WTC11 (cell line): ENCODE measurements around the gene ARMH4. TPM values are rescaled to one million over a fixed set of nuclear protein-coding genes. Genes with fewer than 3 reads are reported as not detected.

ENCODE experiments used
- ATAC-seq: fragments of 200-7000 bp; cut with Tn5 transposase; 2 replicates; pipeline ENCODE4 v1.10.0; 2021; ENCODE audit warnings: mild to moderate bottlenecking, moderate library complexity
- CTCF ChIA-PET: fragments of 300-600 bp; sonication (Branson Sonifier 250); formaldehyde crosslinking; loops from one replicate; lab custom pipeline; 2021; ENCODE audit warnings: antibody characterized with exemption; lab: Charles Lee
- POLR2A ChIA-PET: fragments of 350-600 bp; sonication (Branson Sonifier 250); formaldehyde crosslinking; loops from one replicate; lab custom pipeline; 2021; ENCODE audit warnings: antibody characterized with exemption; lab: Charles Lee
- DNase-seq: peaks from one replicate; pipeline ENCODE4 v3.0.0; 2021; ENCODE audit warnings: low spot score
- H3K27ac Mint-ChIP-seq: 2 replicates; pipeline ENCODE4 v1.8.0; 2021; ENCODE audit warnings: mixed read lengths
- H3K27me3 Mint-ChIP-seq: 2 replicates; pipeline ENCODE4 v1.8.0; 2021; ENCODE audit warnings: low read depth, mild to moderate bottlenecking, moderate library complexity, mixed read lengths
- H3K36me3 Mint-ChIP-seq: 2 replicates; pipeline ENCODE4 v1.8.0; 2021; ENCODE audit warnings: mixed read lengths
- H3K4me1 Mint-ChIP-seq: 2 replicates; pipeline ENCODE4 v1.8.0; 2022; ENCODE audit warnings: mixed read lengths
- H3K4me3 Mint-ChIP-seq: 2 replicates; pipeline ENCODE4 v1.8.0; 2021; ENCODE audit warnings: mild to moderate bottlenecking, moderate library complexity, mixed read lengths
- H3K9me3 Mint-ChIP-seq: 2 replicates; pipeline ENCODE4 v1.8.0; 2021; ENCODE audit warnings: mixed read lengths
- ATF3 ChIP-seq: sonication (generic); formaldehyde crosslinking; conservative IDR thresholded peaks from 2 replicates; pipeline ENCODE4 v1.8.1; 2022; ENCODE audit warnings: mild to moderate bottlenecking, missing genetic modification reagents
- ATF6 ChIP-seq: sonication (generic); formaldehyde crosslinking; IDR thresholded peaks from 2 replicates; pipeline ENCODE4 v1.8.1; 2023; ENCODE audit warnings: mild to moderate bottlenecking, missing genetic modification reagents
- CDX4 ChIP-seq: fragments of 250-450 bp; sonication (Bioruptor Pico); IDR thresholded peaks from 2 replicates; pipeline ENCODE4 v1.9.0; 2021; ENCODE audit warnings: moderate library complexity, mild to moderate bottlenecking, inconsistent platforms, borderline replicate concordance
- ESRRA ChIP-seq: sonication (generic); formaldehyde crosslinking; IDR thresholded peaks from 2 replicates; pipeline ENCODE4 v1.8.1; 2022; ENCODE audit warnings: mild to moderate bottlenecking, missing genetic modification reagents, borderline replicate concordance
- MLX ChIP-seq: sonication (generic); formaldehyde crosslinking; IDR thresholded peaks from 2 replicates; pipeline ENCODE4 v1.8.1; 2023; ENCODE audit warnings: mild to moderate bottlenecking, missing genetic modification reagents, moderate library complexity
- MXD4 ChIP-seq: fragments of 250-450 bp; sonication (Bioruptor Pico); IDR thresholded peaks from 2 replicates; pipeline ENCODE4 v1.8.0; 2021; ENCODE audit warnings: mild to moderate bottlenecking, moderate library complexity, borderline replicate concordance
- MYBL2 ChIP-seq: sonication (generic); formaldehyde crosslinking; IDR thresholded peaks from 2 replicates; pipeline ENCODE4 v1.8.1; 2023; ENCODE audit warnings: mild to moderate bottlenecking, moderate library complexity, missing genetic modification reagents
- NR1H2 ChIP-seq: sonication (generic); formaldehyde crosslinking; IDR thresholded peaks from 2 replicates; pipeline ENCODE4 v1.9.0; 2021; ENCODE audit warnings: mild to moderate bottlenecking, moderate library complexity, missing genetic modification reagents
- PREB ChIP-seq: sonication (generic); formaldehyde crosslinking; IDR thresholded peaks from 2 replicates; pipeline ENCODE4 v1.8.1; 2022; ENCODE audit warnings: mild to moderate bottlenecking, missing genetic modification reagents, moderate library complexity, borderline replicate concordance
- SP1 ChIP-seq: sonication (generic); formaldehyde crosslinking; conservative IDR thresholded peaks from 2 replicates; pipeline ENCODE4 v1.8.1; 2022; ENCODE audit warnings: missing genetic modification reagents
- ZBTB43 ChIP-seq: sonication (generic); formaldehyde crosslinking; IDR thresholded peaks from 2 replicates; pipeline ENCODE4 v1.8.1; 2023; ENCODE audit warnings: mild to moderate bottlenecking, missing genetic modification reagents
- ZNF138 ChIP-seq: sonication (generic); formaldehyde crosslinking; conservative IDR thresholded peaks from 2 replicates; pipeline ENCODE4 v1.8.1; 2022; ENCODE audit warnings: mild to moderate bottlenecking, moderate library complexity, missing genetic modification reagents
- ZNF263 ChIP-seq: sonication (generic); formaldehyde crosslinking; IDR thresholded peaks from 2 replicates; pipeline ENCODE4 v1.8.1; 2022; ENCODE audit warnings: low read depth, mild to moderate bottlenecking, moderate library complexity, missing genetic modification reagents
- ZNF423 ChIP-seq: fragments of 250-450 bp; sonication (Bioruptor Pico); IDR thresholded peaks from 2 replicates; pipeline ENCODE4 v2.1.2; 2022; ENCODE audit warnings: mild to moderate bottlenecking, moderate library complexity
- ZNF532 ChIP-seq: fragments of 250-450 bp; sonication (Bioruptor Pico); IDR thresholded peaks from 2 replicates; pipeline ENCODE4 v1.9.0; 2021; ENCODE audit warnings: mild to moderate bottlenecking, borderline replicate concordance
- total RNA-seq: library from RNA; stranded (reverse); gene quantifications from 3 replicates; pipeline ENCODE4 v1.2.3, GENCODE V29; 2021

ARMH4 gene
- total RNA-seq, 1 experiment from 2014 or later, result 12.2 TPM

- Mint-ChIP-seq H3K27ac (no peak overlapping the region), H3K9me3 (no peaks in the 10 kb centered on the region; the same call in 1 of the 2 replicates), H3K4me3 (no peak overlapping the region), H3K4me1 (peaks cover 5% of the 10 kb centered on the region), H3K36me3 (no peaks in the 10 kb centered on the region), H3K27me3 (no peaks in the 10 kb centered on the region)
- DNase-seq, result no peak
- no peak for TF ChIP-seq SP1 (CRISPR knock-in tag)
- no peak for TF ChIP-seq PREB (CRISPR knock-in tag)
- no peak for TF ChIP-seq MYBL2 (CRISPR knock-in tag)
- no peak for TF ChIP-seq ATF6 (CRISPR knock-in tag)
- no peak for TF ChIP-seq ATF3 (CRISPR knock-in tag)
- TF ChIP-seq ZNF138, result no peak
- TF ChIP-seq CDX4 (CRISPR knock-in tag), result no peak
- no peak for TF ChIP-seq ZNF532 (CRISPR knock-in tag)
- no peak for TF ChIP-seq MLX (CRISPR knock-in tag)
- TF ChIP-seq ZNF423 (CRISPR knock-in tag), result no peak
- no peak for TF ChIP-seq ESRRA (CRISPR knock-in tag)
- TF ChIP-seq ZBTB43 (CRISPR knock-in tag), result no peak
- POLR2A ChIA-PET, result no interaction called here
- CTCF ChIA-PET, result interaction anchor here (1.5 kb wide), 1 partner anchor 9 kb away, joined by 3 read pairs; no protein-coding TSS in a partner anchor
- ATAC-seq, result no peak
These were observed 124.1 kb downstream of the ARMH4 start for GRCh38 chr14:58027904-58028303.

GRCh38 chr14:58026967-58027366, 125.0 kb downstream of the ARMH4 start:
- ATAC-seq, result no peak
- Mint-ChIP-seq H3K4me1 (peaks cover 3% of the 10 kb centered on the region), H3K9me3 (no peaks in the 10 kb centered on the region; the same call in 1 of the 2 replicates), H3K4me3 (no peak overlapping the region), H3K27ac (no peak overlapping the region), H3K36me3 (no peaks in the 10 kb centered on the region), H3K27me3 (no peaks in the 10 kb centered on the region)
- ChIA-PET CTCF (interaction anchor here (1.5 kb wide), 1 partner anchor 8 kb away, joined by 3 read pairs; no protein-coding TSS in a partner anchor), POLR2A (no interaction called here)
- TF ChIP-seq NR1H2 (CRISPR knock-in tag), result no peak
- TF ChIP-seq MXD4 (CRISPR knock-in tag), result no peak
- TF ChIP-seq ZNF263, result no peak
- no peak for DNase-seq
